Measurements from ENCODE around the gene INVS. TPM values are rescaled to one million over a fixed set of nuclear protein-coding genes. Genes with fewer than 3 reads are reported as not detected.

INVS gene
- total RNA-seq, 4 donors from 2014 or later, result 22.1 to 56.9 (median 37.3) TPM

DNA sequence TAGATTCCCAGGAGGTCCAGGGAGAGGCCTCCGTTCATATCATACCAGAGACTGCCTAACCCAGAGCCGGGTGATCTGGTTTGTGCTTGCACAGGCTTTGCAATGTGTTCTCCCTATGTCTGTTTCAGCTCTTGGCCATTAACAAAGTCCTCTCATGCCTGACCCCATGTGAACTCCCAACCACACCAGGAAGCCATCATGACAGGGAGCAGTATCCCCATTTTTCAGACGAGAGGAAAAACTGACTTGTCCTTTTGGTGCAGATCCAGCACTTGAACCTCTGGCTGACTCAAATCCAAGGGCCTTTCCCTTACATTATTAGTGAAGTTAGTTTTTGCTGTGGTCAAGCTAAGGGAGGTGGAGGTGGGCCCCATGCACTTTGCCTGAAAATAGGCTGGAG, 195.3 kb downstream of the INVS start:
- no peaks in the 10 kb centered on the region for H3K9me3 ChIP-seq
- H3K27ac ChIP-seq, result no peak overlapping the region
- no peak overlapping the region for H3K4me3 ChIP-seq
- no peak for DNase-seq
- no peak for TF ChIP-seq POLR2A (IDR thresholded peaks at IDR 0.05)
- TF ChIP-seq, protein P1, sequence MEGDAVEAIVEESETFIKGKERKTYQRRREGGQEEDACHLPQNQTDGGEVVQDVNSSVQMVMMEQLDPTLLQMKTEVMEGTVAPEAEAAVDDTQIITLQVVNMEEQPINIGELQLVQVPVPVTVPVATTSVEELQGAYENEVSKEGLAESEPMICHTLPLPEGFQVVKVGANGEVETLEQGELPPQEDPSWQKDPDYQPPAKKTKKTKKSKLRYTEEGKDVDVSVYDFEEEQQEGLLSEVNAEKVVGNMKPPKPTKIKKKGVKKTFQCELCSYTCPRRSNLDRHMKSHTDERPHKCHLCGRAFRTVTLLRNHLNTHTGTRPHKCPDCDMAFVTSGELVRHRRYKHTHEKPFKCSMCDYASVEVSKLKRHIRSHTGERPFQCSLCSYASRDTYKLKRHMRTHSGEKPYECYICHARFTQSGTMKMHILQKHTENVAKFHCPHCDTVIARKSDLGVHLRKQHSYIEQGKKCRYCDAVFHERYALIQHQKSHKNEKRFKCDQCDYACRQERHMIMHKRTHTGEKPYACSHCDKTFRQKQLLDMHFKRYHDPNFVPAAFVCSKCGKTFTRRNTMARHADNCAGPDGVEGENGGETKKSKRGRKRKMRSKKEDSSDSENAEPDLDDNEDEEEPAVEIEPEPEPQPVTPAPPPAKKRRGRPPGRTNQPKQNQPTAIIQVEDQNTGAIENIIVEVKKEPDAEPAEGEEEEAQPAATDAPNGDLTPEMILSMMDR (IDR thresholded peaks at IDR 0.05), result no peak
- no peaks in the 10 kb centered on the region for H3K27me3 ChIP-seq
- peaks cover 0 to 64% (median 0%) of the 10 kb centered on the region in 3 donors for H3K36me3 ChIP-seq
- no peaks in the 10 kb centered on the region for H3K4me1 ChIP-seq

DNA sequence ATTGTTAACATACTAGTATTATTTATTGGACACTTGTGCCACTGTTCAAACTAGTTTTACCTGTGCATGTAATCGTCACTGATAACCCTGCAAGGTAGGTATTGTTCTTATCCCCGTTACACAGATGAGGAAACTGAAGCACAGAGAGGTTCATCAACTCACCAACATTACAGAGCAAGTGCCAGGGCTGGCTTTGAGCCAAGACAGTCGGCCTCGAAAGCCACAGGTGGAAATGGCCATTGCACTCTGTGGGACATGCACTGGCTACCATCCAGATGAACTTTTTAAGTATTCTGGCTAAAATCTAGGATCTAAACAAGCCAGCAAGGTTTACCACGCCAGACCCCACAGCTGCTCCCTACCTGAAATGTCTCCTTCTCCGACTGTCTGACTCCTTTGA, 195.8 kb downstream of the INVS start:
- TF ChIP-seq, protein P1 (IDR thresholded peaks at IDR 0.05), result no peak
- no peak for TF ChIP-seq POLR2A (IDR thresholded peaks at IDR 0.05)
- DNase-seq, result no peak
- Histone ChIP-seq H3K4me3 (no peak overlapping the region), H3K27me3 (no peaks in the 10 kb centered on the region), H3K9me3 (no peaks in the 10 kb centered on the region), H3K27ac (no peak overlapping the region), H3K4me1 (no peaks in the 10 kb centered on the region), H3K36me3 (peaks cover 0 to 64% (median 0%) of the 10 kb centered on the region in 3 donors)

DNA sequence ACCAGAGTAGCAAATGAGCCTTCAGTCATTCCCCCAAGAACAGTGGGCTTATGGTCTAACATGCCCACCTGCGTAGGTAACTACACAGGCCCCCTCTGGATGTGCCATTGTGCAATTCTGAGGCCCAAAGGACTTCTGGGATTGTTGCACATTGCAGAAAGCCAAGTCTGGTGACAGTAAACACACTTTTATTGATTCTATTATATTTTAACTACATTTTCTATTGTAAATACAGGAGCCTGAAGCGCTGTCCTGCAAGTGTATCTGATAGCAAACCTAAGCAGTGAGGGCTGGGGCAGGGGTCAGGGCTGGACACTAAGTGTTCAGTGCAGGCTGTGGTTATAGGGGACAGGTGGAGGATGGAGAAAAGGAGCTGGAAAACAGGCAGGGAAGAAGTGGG, 196.2 kb downstream of the INVS start:
- no peaks in the 10 kb centered on the region for H3K27me3 ChIP-seq
- TF ChIP-seq, protein P1 (IDR thresholded peaks at IDR 0.05), result no peak
- TF ChIP-seq POLR2A (IDR thresholded peaks at IDR 0.05), result no peak
- H3K4me3 ChIP-seq, result no peak overlapping the region
- H3K27ac ChIP-seq, result no peak overlapping the region
- H3K9me3 ChIP-seq, result no peaks in the 10 kb centered on the region
- peaks cover 0 to 68% (median 0%) of the 10 kb centered on the region in 3 donors for H3K36me3 ChIP-seq
- no peaks in the 10 kb centered on the region for H3K4me1 ChIP-seq
- DNase-seq, result no peak

DNA sequence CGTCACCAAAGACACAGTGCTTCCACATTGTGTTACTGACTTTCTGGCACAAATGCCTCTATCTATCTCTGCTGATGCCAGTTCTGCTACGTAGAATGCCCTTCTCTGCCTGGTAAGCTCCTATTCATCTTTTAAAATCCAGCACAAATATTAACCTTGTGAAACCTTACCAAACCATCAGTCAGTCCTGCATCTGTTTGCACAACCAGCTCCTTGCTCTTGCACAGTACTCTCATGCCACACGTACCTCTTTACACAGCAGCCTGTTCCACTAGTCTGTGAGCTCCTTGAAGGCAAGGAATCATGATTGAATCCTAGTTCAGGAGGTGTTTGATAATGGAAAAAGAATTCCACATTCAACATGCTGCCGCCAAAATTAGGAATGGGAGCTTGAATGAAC, 197.4 kb downstream of the INVS start:
- H3K4me1 ChIP-seq, result no peaks in the 10 kb centered on the region
- no peak overlapping the region for H3K27ac ChIP-seq
- H3K36me3 ChIP-seq, result peaks cover 0 to 73% (median 3%) of the 10 kb centered on the region in 3 donors
- H3K9me3 ChIP-seq, result no peaks in the 10 kb centered on the region
- TF ChIP-seq, protein P1 (IDR thresholded peaks at IDR 0.05), result no peak
- TF ChIP-seq POLR2A (IDR thresholded peaks at IDR 0.05), result no peak
- no peak for DNase-seq
- no peaks in the 10 kb centered on the region for H3K27me3 ChIP-seq
- H3K4me3 ChIP-seq, result no peak overlapping the region

DNA sequence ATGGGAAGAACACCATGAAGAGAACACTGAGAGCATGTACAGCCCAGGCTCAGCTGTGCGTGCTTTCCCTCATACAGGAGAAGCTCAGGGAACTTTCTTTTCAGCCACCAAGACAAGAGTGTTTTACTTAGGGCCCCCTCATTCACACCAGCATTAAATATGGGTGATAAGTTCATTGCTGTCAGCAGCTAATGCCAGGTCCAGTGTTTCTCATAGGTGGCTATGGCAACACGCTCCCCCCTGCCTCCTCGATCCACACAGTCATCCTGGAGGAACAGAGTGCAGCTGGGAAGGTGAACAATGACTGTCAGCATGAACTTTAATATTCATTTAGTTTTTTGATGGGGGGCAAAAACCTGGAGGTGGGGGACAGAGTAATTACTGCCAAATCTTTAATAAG, 199.3 kb downstream of the INVS start:
- TF ChIP-seq POLR2A (IDR thresholded peaks at IDR 0.05), result no peak
- TF ChIP-seq, protein P1 (IDR thresholded peaks at IDR 0.05), result no peak
- Histone ChIP-seq H3K36me3 (peaks cover 0 to 71% (median 3%) of the 10 kb centered on the region in 3 donors), H3K4me3 (no peak overlapping the region)

DNA sequence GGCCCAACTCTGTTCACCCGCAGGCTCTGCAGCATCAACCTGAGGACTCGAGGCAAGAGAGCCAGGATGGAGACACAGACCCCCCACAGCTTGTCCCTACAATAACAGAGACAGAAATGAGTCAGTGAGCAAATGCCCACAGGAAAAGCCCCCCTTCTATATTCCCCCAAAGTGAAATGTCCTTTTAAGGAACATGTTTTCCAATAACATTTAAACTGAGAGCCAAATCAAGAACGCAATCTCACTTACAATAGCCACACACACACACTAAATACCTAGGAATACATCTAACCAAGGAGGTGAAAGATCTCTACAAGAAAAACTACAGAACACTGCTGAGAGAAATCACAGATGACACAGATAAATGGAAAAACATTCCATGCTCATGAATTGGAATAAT, 204.7 kb downstream of the INVS start:
- H3K27ac ChIP-seq, result no peak overlapping the region
- DNase-seq, result no peak
- H3K9me3 ChIP-seq, result no peaks in the 10 kb centered on the region
- H3K36me3 ChIP-seq, result peaks cover 0 to 45% (median 3%) of the 10 kb centered on the region in 3 donors
- H3K4me1 ChIP-seq, result no peaks in the 10 kb centered on the region
- no peaks in the 10 kb centered on the region for H3K27me3 ChIP-seq
- no peak overlapping the region for H3K4me3 ChIP-seq
- no peak for TF ChIP-seq POLR2A (IDR thresholded peaks at IDR 0.05)
- TF ChIP-seq, protein P1 (IDR thresholded peaks at IDR 0.05), result no peak

More for the DNA sequence above, 199.3 kb downstream of the INVS start:
- H3K4me1 ChIP-seq, result no peaks in the 10 kb centered on the region
- no peaks in the 10 kb centered on the region for H3K27me3 ChIP-seq
- DNase-seq, result no peak
- no peaks in the 10 kb centered on the region for H3K9me3 ChIP-seq
- no peak overlapping the region for H3K27ac ChIP-seq
